GM15510 (cell line): Measurements from ENCODE around the gene WDR26.

ENCODE experiments used
- POLR2A ChIP-seq: IDR thresholded peaks from 3 replicates; pipeline ENCODE4 v1.6.1; 2011; ENCODE audit warnings: borderline replicate concordance; ENCODE audit not compliant: insufficient read length; ENCODE audit errors: extremely low read depth

The WDR26 gene

GRCh38 chr1:224377676-224378006 is 57.0 kb downstream of the WDR26 start:
- TF ChIP-seq POLR2A = no peak

GRCh38 chr1:224375059-224375458 is 59.5 kb downstream of the WDR26 start:
- TF ChIP-seq POLR2A = no peak

- no peak for TF ChIP-seq POLR2A
These were observed 61.5 kb downstream of the WDR26 start for GRCh38 chr1:224373008-224373590.

GRCh38 chr1:224368409-224368808 is 66.2 kb downstream of the WDR26 start:
- no peak for TF ChIP-seq POLR2A

- no peak for TF ChIP-seq POLR2A
These were observed 75.4 kb downstream of the WDR26 start for GRCh38 chr1:224359207-224359606.

GRCh38 chr1:224358237-224358636 is 76.4 kb downstream of the WDR26 start:
- TF ChIP-seq POLR2A = no peak

- no peak for TF ChIP-seq POLR2A
These were observed 76.9 kb downstream of the WDR26 start for GRCh38 chr1:224357626-224358124.

GRCh38 chr1:224356685-224357625 is 77.6 kb downstream of the WDR26 start, which contains the start of gene CNIH4:
CNIH4 (plus strand) TSS chr1:224356879; CDS start chr1:224356925, 46 bp downstream.
- peak; percentile 79 for TF ChIP-seq POLR2A

GRCh38 chr1:224353975-224354925 is 80.3 kb downstream of the WDR26 start:
- no peak for TF ChIP-seq POLR2A

GRCh38 chr1:224348137-224348536 is 86.5 kb downstream of the WDR26 start:
- no peak for TF ChIP-seq POLR2A

GRCh38 chr1:224343679-224344078 is 90.9 kb downstream of the WDR26 start:
- no peak for TF ChIP-seq POLR2A

GRCh38 chr1:224339442-224340033 is 95.1 kb downstream of the WDR26 start:
- TF ChIP-seq POLR2A = no peak

GRCh38 chr1:224338150-224338838 is 96.3 kb downstream of the WDR26 start:
- TF ChIP-seq POLR2A = no peak
